ENCODE results near the gene SFXN5.

DNA sequence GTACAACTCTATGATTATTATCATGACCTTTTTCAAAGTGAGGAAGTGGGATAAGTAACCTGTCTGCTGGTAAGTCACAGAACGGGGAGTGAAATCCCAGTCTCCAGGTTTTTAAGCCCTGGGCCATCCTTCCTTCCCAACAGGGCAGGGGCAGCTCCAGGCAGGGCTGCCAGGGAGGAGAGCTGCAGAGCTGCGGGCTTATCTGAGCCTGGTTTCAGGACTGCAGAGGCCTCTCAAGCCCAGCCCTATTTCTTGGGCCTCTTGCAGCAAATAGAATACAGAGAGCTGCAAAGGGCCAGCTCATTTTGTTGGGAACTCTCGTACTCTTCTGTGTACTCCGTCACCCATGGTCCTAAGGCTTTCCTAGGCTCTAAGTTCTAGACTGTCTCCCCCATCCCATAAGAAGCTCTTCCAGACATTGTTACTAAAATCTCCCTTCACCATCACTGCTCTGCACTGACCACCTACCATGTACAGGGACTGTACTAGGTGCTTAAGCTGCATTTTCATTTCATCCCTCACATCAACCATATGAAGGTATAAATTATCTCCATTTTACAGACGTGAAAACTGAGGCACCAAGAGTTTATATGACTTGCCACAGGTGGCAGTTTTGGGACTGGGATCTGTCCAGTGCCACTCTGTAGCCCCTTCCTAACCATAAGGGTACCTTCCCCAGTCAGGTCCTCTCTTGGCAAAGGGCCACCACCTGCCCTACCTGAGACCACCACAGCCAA, 38.1 kb upstream of the SFXN5 start:
- TF ChIP-seq EZH2phosphoT487 (IDR thresholded peaks at IDR 0.05; ENCODE audit: insufficient read depth, low read depth), result no peak
- no peak for TF ChIP-seq EZH2 (IDR thresholded peaks at IDR 0.05; ENCODE audit: insufficient read depth, poor library complexity, severe bottlenecking)
